Activated CD4-positive, alpha-beta T cell treated with anti-CD3 and anti-CD28 coated beads, Interleukin-2, amount 50 U/mL, for 24 hours (primary cell): Measurements from ENCODE around the gene THUMPD3.

ENCODE experiments used
- DNase-seq, 2 donors: peaks; one replicate each; pipeline ENCODE4 v3.0.0-alpha.2; 2020; ENCODE audit warnings: low read depth in 1 of 2, low spot score in 1 of 2

Gene THUMPD3

GRCh38 chr3:9362731-9363530 is at the start of gene THUMPD3:
THUMPD3 (plus strand) TSS chr3:9363054; CDS start chr3:9365069, 2,015 bp downstream.
- peak; percentile 83 to 94 for DNase-seq

GRCh38 chr3:9314796-9315195 is 48.1 kb upstream of the THUMPD3 start:
- no peak for DNase-seq

- no peak for DNase-seq
These were observed 45.9 kb upstream of the THUMPD3 start for GRCh38 chr3:9316881-9317361.

GRCh38 chr3:9322780-9323179 is 40.1 kb upstream of the THUMPD3 start:
- no peak for DNase-seq

- DNase-seq: no peak
These were observed 37.9 kb upstream of the THUMPD3 start for GRCh38 chr3:9324944-9325343.

GRCh38 chr3:9327578-9327977 is 35.3 kb upstream of the THUMPD3 start:
- DNase-seq: no peak

- no peak for DNase-seq
These were observed 32.6 kb upstream of the THUMPD3 start for GRCh38 chr3:9330166-9330703.

- no peak for DNase-seq
These were observed 31.7 kb upstream of the THUMPD3 start for GRCh38 chr3:9331171-9331570.

GRCh38 chr3:9332250-9333030 is 30.4 kb upstream of the THUMPD3 start:
- no peak for DNase-seq

GRCh38 chr3:9339761-9340471 is 22.9 kb upstream of the THUMPD3 start:
- no peak for DNase-seq

GRCh38 chr3:9340472-9340902 is 22.4 kb upstream of the THUMPD3 start:
- DNase-seq: no peak

- no peak for DNase-seq
These were observed 20.2 kb upstream of the THUMPD3 start for GRCh38 chr3:9342696-9343095.

- no peak for DNase-seq
These were observed 19.7 kb upstream of the THUMPD3 start for GRCh38 chr3:9343115-9343514.

- DNase-seq: no peak
These were observed 17.8 kb upstream of the THUMPD3 start for GRCh38 chr3:9345041-9345440.

GRCh38 chr3:9346141-9346540 is 16.7 kb upstream of the THUMPD3 start:
- no peak for DNase-seq

- DNase-seq: no peak
These were observed 15.8 kb upstream of the THUMPD3 start for GRCh38 chr3:9347081-9347480.

- DNase-seq: no peak
These were observed 15.0 kb upstream of the THUMPD3 start for GRCh38 chr3:9347887-9348286.

GRCh38 chr3:9349321-9350117 is 13.3 kb upstream of the THUMPD3 start:
- DNase-seq: no peak

- no peak for DNase-seq
These were observed 11.1 kb upstream of the THUMPD3 start for GRCh38 chr3:9351709-9352126.
